NB4 (cell line): Measurements from ENCODE around the gene NCOR1.

ENCODE experiments used
- MYC ChIP-seq: IDR thresholded peaks from 2 replicates; pipeline ENCODE4 v1.6.1; 2011; ENCODE audit warnings: low read depth, low read length
- TF ChIP-seq, protein P1 (sequence below): IDR thresholded peaks from one replicate; pipeline ENCODE4 v1.5.1; 2012; ENCODE audit warnings: low read depth, low read length
- TF ChIP-seq, protein P2 (sequence below): IDR thresholded peaks from 2 replicates; pipeline ENCODE4 v1.6.1; 2011; ENCODE audit warnings: low read depth, low read length

DNA sequence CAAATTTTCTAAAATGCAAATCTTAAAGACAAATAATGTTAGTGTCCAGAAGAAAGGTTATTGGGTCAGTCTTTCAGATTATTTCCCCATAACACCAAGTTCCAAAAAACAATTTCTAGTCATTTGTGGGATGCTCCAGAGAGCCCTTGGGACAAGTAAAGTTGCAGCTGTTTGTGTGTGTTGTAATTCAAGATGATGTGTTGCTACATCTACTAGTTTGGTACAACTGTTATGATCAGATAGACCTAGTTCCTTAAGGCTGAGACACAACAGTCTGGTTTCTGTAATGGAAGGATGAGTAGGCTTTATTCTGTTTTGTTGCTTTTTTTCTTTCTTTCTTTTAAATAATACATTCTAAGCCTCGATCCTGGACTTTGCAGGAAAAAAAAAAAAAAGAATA is 43.6 kb upstream of the NCOR1 start:
- TF ChIP-seq, protein P1, sequence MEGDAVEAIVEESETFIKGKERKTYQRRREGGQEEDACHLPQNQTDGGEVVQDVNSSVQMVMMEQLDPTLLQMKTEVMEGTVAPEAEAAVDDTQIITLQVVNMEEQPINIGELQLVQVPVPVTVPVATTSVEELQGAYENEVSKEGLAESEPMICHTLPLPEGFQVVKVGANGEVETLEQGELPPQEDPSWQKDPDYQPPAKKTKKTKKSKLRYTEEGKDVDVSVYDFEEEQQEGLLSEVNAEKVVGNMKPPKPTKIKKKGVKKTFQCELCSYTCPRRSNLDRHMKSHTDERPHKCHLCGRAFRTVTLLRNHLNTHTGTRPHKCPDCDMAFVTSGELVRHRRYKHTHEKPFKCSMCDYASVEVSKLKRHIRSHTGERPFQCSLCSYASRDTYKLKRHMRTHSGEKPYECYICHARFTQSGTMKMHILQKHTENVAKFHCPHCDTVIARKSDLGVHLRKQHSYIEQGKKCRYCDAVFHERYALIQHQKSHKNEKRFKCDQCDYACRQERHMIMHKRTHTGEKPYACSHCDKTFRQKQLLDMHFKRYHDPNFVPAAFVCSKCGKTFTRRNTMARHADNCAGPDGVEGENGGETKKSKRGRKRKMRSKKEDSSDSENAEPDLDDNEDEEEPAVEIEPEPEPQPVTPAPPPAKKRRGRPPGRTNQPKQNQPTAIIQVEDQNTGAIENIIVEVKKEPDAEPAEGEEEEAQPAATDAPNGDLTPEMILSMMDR, result no peak
- TF ChIP-seq MYC, result no peak
- TF ChIP-seq, protein P2, sequence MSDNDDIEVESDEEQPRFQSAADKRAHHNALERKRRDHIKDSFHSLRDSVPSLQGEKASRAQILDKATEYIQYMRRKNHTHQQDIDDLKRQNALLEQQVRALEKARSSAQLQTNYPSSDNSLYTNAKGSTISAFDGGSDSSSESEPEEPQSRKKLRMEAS, result no peak
